Endodermal cell (in vitro differentiated cells): ENCODE data around the gene FAM3C. TPM values are rescaled to one million over a fixed set of nuclear protein-coding genes. Genes with fewer than 3 reads are reported as not detected.
A peak's percentile ranks its signal among the peaks of the same experiment; 100 is the strongest.

Source experiments
- DNase-seq: peaks from one replicate; pipeline ENCODE4 v3.0.0-alpha.2; 2017
- H3K27ac ChIP-seq: 2 replicates; pipeline ENCODE4 v1.5.1; 2013; ENCODE audit warnings: mild to moderate bottlenecking, low read depth, low read length, moderate library complexity
- H3K27me3 ChIP-seq: 2 replicates; pipeline ENCODE4 v1.6.1; 2013; ENCODE audit warnings: mild to moderate bottlenecking, low read length, moderate library complexity; ENCODE audit not compliant: insufficient read depth, control insufficient read depth, poor library complexity, severe bottlenecking
- H3K36me3 ChIP-seq: 2 replicates; pipeline ENCODE4 v1.7.0; 2013; ENCODE audit warnings: mild to moderate bottlenecking, low read length, moderate library complexity; ENCODE audit not compliant: control insufficient read depth, insufficient read depth
- H3K4me1 ChIP-seq: one replicate; pipeline ENCODE4 v1.7.0; 2013; ENCODE audit warnings: low read length; ENCODE audit not compliant: control insufficient read depth, insufficient read depth
- H3K4me3 ChIP-seq: 2 replicates; pipeline ENCODE4 v1.5.1; 2013; ENCODE audit warnings: mild to moderate bottlenecking, low read length, moderate library complexity
- H3K9ac ChIP-seq: 2 replicates; pipeline ENCODE4 v1.6.1; 2013; ENCODE audit warnings: mild to moderate bottlenecking, low read length, moderate library complexity; ENCODE audit not compliant: poor library complexity, severe bottlenecking; ENCODE audit errors: extremely low read depth
- H3K9me3 ChIP-seq: 2 replicates; pipeline ENCODE4 v1.6.1; 2013; ENCODE audit warnings: mild to moderate bottlenecking, low read length, moderate library complexity; ENCODE audit not compliant: control insufficient read depth
- H3K27ac Mint-ChIP-seq: 2 replicates; pipeline ENCODE4 v1.8.0; 2020; ENCODE audit warnings: mixed read lengths
- H3K27me3 Mint-ChIP-seq: 2 replicates; pipeline ENCODE4 v1.8.0; 2021; ENCODE audit warnings: mild to moderate bottlenecking, mixed read lengths; ENCODE audit not compliant: insufficient read depth
- H3K36me3 Mint-ChIP-seq: 2 replicates; pipeline ENCODE4 v1.8.0; 2020; ENCODE audit warnings: low read depth, mixed read lengths
- H3K4me1 Mint-ChIP-seq: 2 replicates; pipeline ENCODE4 v1.8.0; 2020; ENCODE audit warnings: mixed read lengths
- H3K4me3 Mint-ChIP-seq: 2 replicates; pipeline ENCODE4 v1.8.0; 2020; ENCODE audit warnings: mild to moderate bottlenecking, moderate library complexity, mixed read lengths
- H3K9me3 Mint-ChIP-seq: 2 replicates; pipeline ENCODE4 v1.8.0; 2020; ENCODE audit warnings: mild to moderate bottlenecking, mixed read lengths
- WGBS, 2 experiments: methylation state at CpG; one replicate each; pipeline versions ENCODE4 v1.1.5 to v1.1.7; 2013; ENCODE audit warnings: missing lambda C conversion rate in 2 of 2, mixed read lengths in 1 of 2; ENCODE audit not compliant: insufficient coverage in 1 of 2, insufficient read length in 1 of 2; 5-methylcytosine and 5-hydroxymethylcytosine counted together
- long read RNA-seq, 4 experiments: library from polyadenylated mRNA in 2 of 4; library from RNA in 1 of 4; library from capped mRNA in 1 of 4; stranded (forward) in 3 of 4; unstranded in 1 of 4; transcript quantifications; one replicate each; pipeline ENCODE4 v2.0.0, GENCODE V29; 2020 to 2021; ENCODE audit warnings: inconsistent platforms in 1 of 4
- polyA plus RNA-seq, 2 experiments: library from polyadenylated mRNA; stranded (reverse); fragments of 50-300 nt; gene quantifications; one replicate each; pipeline ENCODE4 v1.2.3, GENCODE V29; 2013
- total RNA-seq, 2 donors: library from RNA; stranded (reverse); fragmentation: NEBNext Ultra II Directional in 1 of 2; extraction: Animal tissue kit (Norgen Biotek cat#: 25700) in 1 of 2; gene quantifications; 2 replicates in 1 of 2; 3 replicates in 1 of 2; pipeline ENCODE4 v1.2.1, GENCODE V29; 2021
- TF ChIP-seq, protein P1 (sequence below): fragments of 200-600 bp; sonication (generic); conservative IDR thresholded peaks from 2 replicates; pipeline ENCODE4 v1.5.0; 2021; ENCODE audit warnings: antibody characterized with exemption, mild to moderate bottlenecking

Gene FAM3C
- total RNA-seq: 10 to 100 TPM; 61.3 to 61.5 TPM
- polyA plus RNA-seq (2013, experiment 1 of 2): 54.5 TPM
- polyA plus RNA-seq (2013, experiment 2 of 2): 53.0 TPM
- long read RNA-seq, experiment 1, transcript FAM3C-201 (10 exons, 2,508 nt): major isoform, 22 of 48 reads
- long read RNA-seq, experiment 1, partial matches to known transcripts: 0 of 48 reads
- long read RNA-seq, experiment 1, other reads (novel, unspliced or antisense): 24 of 48 reads
- long read RNA-seq, experiment 2, transcript FAM3C-201 (10 exons, 2,508 nt): major isoform, 163 of 178 reads
- long read RNA-seq, experiment 2, partial matches to known transcripts: 9 of 178 reads
- long read RNA-seq, experiment 2, other reads (novel, unspliced or antisense): 5 of 178 reads
- long read RNA-seq, experiment 3, transcript FAM3C-201 (10 exons, 2,508 nt): major isoform, 31 of 38 reads
- long read RNA-seq, experiment 3, partial matches to known transcripts: 2 of 38 reads
- long read RNA-seq, experiment 3, other reads (novel, unspliced or antisense): 3 of 38 reads
- long read RNA-seq, experiment 4, transcript FAM3C-201 (10 exons, 2,508 nt): major isoform, 45 of 69 reads
- long read RNA-seq, experiment 4, partial matches to known transcripts: 19 of 69 reads
- long read RNA-seq, experiment 4, other reads (novel, unspliced or antisense): 5 of 69 reads

- Mint-ChIP-seq H3K4me1 (peaks cover 20% of the 10 kb centered on the region), H3K9me3 (peaks cover 6% of the 10 kb centered on the region)
- WGBS, 2 experiments: 2 to 7% methylated on average over 11 to 85 of the region's 85 CpGs
Measured at GRCh38 chr7:121395961-121396757, at the start of gene FAM3C. TSS of gene FAM3C (minus strand) at chr7:121396308. CDS start at chr7:121382969, 13,339 bp downstream.

GRCh38 chr7:121442845-121443244, 46.7 kb upstream of the FAM3C start:
- H3K4me3 ChIP-seq: no peak overlapping the region
- H3K36me3 Mint-ChIP-seq: peaks cover 4% of the 10 kb centered on the region
- no peak overlapping the region for H3K9ac ChIP-seq
- no peaks in the 10 kb centered on the region for H3K4me1 ChIP-seq
- no peak for DNase-seq
- no peaks in the 10 kb centered on the region for H3K27me3 Mint-ChIP-seq
- WGBS, 2 experiments: 82% methylated on average over 1 of the region's 2 CpGs; no CpG with 5 or more reads in 1 of the 2 experiments
- no peak overlapping the region for H3K4me3 Mint-ChIP-seq
- H3K27ac Mint-ChIP-seq: no peak overlapping the region
- no peaks in the 10 kb centered on the region for H3K36me3 ChIP-seq
- peaks cover 18% of the 10 kb centered on the region for H3K9me3 Mint-ChIP-seq
- H3K27me3 ChIP-seq: no peaks in the 10 kb centered on the region
- TF ChIP-seq, protein P1, sequence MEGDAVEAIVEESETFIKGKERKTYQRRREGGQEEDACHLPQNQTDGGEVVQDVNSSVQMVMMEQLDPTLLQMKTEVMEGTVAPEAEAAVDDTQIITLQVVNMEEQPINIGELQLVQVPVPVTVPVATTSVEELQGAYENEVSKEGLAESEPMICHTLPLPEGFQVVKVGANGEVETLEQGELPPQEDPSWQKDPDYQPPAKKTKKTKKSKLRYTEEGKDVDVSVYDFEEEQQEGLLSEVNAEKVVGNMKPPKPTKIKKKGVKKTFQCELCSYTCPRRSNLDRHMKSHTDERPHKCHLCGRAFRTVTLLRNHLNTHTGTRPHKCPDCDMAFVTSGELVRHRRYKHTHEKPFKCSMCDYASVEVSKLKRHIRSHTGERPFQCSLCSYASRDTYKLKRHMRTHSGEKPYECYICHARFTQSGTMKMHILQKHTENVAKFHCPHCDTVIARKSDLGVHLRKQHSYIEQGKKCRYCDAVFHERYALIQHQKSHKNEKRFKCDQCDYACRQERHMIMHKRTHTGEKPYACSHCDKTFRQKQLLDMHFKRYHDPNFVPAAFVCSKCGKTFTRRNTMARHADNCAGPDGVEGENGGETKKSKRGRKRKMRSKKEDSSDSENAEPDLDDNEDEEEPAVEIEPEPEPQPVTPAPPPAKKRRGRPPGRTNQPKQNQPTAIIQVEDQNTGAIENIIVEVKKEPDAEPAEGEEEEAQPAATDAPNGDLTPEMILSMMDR: no peak
- peaks cover 10% of the 10 kb centered on the region for H3K4me1 Mint-ChIP-seq
- H3K9me3 ChIP-seq: no peaks in the 10 kb centered on the region
- no peak overlapping the region for H3K27ac ChIP-seq

More at GRCh38 chr7:121395961-121396757, at the start of gene FAM3C:
- Histone ChIP-seq H3K9ac (peak within 1 kb of the TSS; percentile 84), H3K4me1 (peaks cover 2% of the 10 kb centered on the region), H3K4me3 (peak within 1 kb of the TSS; percentile 84), H3K36me3 (peaks cover 15% of the 10 kb centered on the region), H3K9me3 (peaks cover 6% of the 10 kb centered on the region), H3K27ac (peak within 1 kb of the TSS; percentile 69), H3K27me3 (no peaks in the 10 kb centered on the region)
- H3K27me3 Mint-ChIP-seq: no peaks in the 10 kb centered on the region
- peak within 1 kb of the TSS; percentile 81 for H3K4me3 Mint-ChIP-seq
- peaks cover 23% of the 10 kb centered on the region for H3K36me3 Mint-ChIP-seq
- H3K27ac Mint-ChIP-seq: peak within 1 kb of the TSS; percentile 94
- TF ChIP-seq, protein P1: peak; percentile 98
- peak; percentile 96 for DNase-seq

GRCh38 chr7:121440857-121441503, 44.9 kb upstream of the FAM3C start:
- Mint-ChIP-seq H3K4me3 (no peak overlapping the region), H3K9me3 (peaks cover 18% of the 10 kb centered on the region), H3K4me1 (peaks cover 12% of the 10 kb centered on the region), H3K36me3 (peaks cover 4% of the 10 kb centered on the region), H3K27me3 (no peaks in the 10 kb centered on the region), H3K27ac (no peak overlapping the region)
- Histone ChIP-seq H3K4me3 (no peak overlapping the region), H3K27ac (no peak overlapping the region), H3K4me1 (no peaks in the 10 kb centered on the region), H3K27me3 (no peaks in the 10 kb centered on the region), H3K36me3 (no peaks in the 10 kb centered on the region), H3K9me3 (no peaks in the 10 kb centered on the region), H3K9ac (no peak overlapping the region)
- DNase-seq: no peak
- 89 to 97% methylated on average over 12 to 18 of the region's 18 CpGs for WGBS, 2 experiments
- TF ChIP-seq, protein P1: no peak
